8988T (cell line): Measurements from ENCODE around the gene PRAMEF26.
"Not testable (repeated sequence)": the region's sequence is repeated elsewhere in the genome, so short reads cannot be mapped to it uniquely, and the experiment has no call there.

Experiments used
- DNase-seq: peaks from one replicate; pipeline ENCODE4 v3.0.0; 2011

Gene PRAMEF26

DNA sequence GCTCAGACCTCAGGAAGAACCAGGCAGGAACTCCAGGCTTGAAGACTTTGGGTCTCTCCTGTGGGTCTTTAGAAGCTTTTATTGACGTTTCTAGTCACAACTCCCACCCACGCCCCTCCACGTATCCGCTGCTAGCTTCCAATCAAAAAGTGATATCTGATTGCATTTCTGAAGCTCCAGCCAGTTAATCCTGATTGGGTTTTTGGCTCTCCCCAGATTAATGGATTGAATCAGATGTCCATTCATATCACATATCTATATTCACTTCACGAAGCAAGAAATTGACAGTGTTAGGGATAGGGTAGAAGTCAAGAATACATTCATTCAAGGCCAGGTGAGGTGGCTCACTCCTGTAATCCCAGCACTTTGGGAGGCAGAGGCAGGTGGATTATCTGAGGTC is at the start of gene PRAMEF26:
PRAMEF26 (minus strand) TSS at position 101 of the 400 bp plus-strand sequence. CDS start 2,914 bp downstream, outside the sequence.
- DNase-seq = not testable (repeated sequence)

DNA sequence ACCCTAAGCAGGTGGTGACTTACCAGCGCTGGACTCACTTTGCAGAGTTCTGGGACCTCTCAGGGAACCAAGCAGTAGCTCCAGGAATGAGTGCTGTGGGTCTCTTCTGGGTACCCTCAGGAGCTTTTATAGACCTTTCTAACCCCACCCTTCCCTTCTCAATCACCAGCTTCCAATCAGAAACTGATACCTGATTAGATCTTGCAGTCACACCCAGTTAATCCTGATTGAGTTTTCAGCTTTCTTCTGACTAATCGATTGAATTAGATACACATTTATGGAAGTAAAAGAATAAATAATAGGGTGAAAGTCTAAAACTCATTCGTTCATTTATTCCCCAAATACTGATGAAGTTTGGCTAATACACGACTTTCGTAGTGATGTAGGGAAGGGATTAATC is 45.5 kb upstream of the PRAMEF26 start, which contains the start of gene PRAMEF13:
PRAMEF13 (minus strand) TSS at position 101 of the 400 bp plus-strand sequence. CDS start 1,820 bp downstream, outside the sequence.
- not testable (repeated sequence) for DNase-seq

DNA sequence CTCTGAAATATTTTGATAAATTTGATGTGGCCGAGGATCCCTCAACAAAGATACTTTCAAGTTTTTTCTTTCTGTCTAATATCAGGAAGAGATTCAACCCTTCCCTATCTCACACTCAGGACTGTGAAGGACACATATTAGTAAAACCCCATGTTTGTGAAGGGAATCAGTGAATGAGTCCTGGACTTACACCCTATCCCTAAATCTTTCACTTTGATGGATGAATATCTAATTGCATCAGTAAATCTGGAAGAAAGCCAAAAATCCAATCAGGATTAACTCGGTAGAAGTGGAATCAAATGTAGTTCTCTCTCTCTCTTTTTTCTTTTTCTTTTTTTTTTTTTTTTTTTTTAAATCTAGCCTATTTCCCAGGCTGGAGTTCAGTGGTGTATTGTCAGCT is 15.7 kb upstream of the PRAMEF26 start, which contains the start of gene PRAMEF9:
PRAMEF9 (plus strand) TSS at position 301 of the 400 bp plus-strand sequence. CDS start 3,433 bp downstream, outside the sequence.
- not testable (repeated sequence) for DNase-seq

DNA sequence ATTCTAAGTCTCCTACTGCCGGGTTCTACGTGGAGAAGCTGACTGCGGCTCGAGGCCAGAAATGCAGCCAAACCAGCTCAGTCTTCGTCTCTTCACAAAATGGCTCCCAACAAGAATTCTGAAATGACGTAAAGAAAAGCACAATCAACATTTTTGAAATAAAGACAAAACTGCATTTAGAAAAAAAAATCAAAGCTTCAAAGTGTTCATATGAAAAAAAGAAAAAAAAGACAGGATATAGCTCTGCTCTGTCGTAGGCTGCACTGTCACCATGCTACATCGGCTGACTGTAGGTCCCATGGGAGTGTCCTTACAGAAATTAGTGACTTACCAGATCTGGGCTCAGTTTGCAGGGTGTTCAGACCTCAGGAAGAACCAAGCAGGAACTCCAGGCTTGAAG is 9.7 kb upstream of the PRAMEF26 start, which contains the start of gene HNRNPCL4:
HNRNPCL4 (minus strand) TSS at position 101 of the 400 bp plus-strand sequence. CDS start 164 bp downstream, outside the sequence.
- not testable (repeated sequence) for DNase-seq

DNA sequence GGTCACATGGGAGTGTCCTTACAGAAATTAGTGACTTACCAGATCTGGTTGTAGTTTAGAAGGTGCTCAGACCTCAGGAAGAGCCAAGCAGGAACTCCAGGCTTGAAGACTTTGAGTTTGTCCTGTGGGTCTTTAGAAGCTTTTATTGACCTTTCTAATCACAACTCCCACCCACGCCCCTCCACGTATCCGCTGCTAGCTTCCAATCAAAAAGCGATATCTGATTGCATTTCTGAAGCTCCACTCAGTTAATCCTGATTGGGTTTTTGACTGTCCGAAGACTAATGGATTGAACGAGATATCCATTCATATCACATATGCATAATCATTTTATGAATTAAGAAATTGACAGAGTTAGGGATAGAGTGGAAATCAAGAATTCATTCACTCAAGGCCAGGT is 39.1 kb downstream of the PRAMEF26 start, which contains the start of gene HNRNPCL2:
HNRNPCL2 (minus strand) TSS at position 101 of the 400 bp plus-strand sequence. CDS start 454 bp downstream, outside the sequence.
- DNase-seq = not testable (repeated sequence)
